GM18909 (cell line): ENCODE data around the gene DYNC2H1.
"Not testable (repeated sequence)": the region's sequence is repeated elsewhere in the genome, so short reads cannot be mapped to it uniquely, and the experiment has no call there.

Experiments used
- ATAC-seq: cut with Tn5 transposase; IDR thresholded peaks from one replicate; pipeline ENCODE4 v1.9.1; 2021; ENCODE audit warnings: mild to moderate bottlenecking; ENCODE audit not compliant: unreplicated experiment, poor library complexity

The DYNC2H1 gene

DNA sequence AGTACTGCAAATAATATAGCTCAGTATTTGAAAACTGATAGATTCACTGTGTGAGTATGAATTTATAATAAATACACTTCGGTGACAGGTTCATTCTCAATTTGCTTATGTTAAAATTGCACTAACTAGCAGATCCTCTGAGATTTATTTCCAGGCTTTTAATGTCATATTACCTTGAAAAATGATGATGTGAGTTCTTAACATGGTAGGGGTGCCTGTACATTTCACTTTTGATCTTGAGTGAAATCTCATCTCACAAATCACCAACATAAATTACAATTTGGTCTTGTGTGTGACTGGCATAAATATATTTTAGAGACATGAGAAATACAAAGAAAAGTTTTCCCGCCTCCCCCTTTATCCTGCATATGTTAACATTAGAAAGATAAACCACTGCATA lies 240.4 kb downstream of the DYNC2H1 start:
- ATAC-seq = no peak

- no peak for ATAC-seq
These were observed 245.4 kb downstream of the DYNC2H1 start for GRCh38 chr11:103354656-103355055.

- no peak for ATAC-seq
These were observed 249.0 kb downstream of the DYNC2H1 start for GRCh38 chr11:103358251-103358650.

- ATAC-seq = no peak
These were observed 250.0 kb downstream of the DYNC2H1 start for GRCh38 chr11:103359216-103359615.

DNA sequence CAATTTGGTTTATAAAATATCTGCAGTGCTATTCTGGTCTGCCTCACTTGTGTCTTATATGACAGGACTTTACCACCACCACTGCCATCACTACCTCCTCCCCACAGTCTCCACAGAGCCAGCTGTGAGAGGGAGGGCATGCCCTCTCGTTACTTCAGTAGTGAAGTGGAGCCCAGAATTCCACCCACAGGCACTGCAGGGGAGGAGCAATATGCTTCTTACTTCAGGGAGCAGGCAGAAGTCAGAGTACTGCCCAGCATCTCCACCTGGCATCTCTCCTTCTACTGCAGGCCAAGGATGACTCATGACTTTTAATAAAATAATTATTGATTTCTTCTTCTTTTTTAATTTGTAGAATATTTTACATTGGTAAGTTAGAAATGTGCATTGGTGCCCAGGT lies 255.5 kb downstream of the DYNC2H1 start:
- ATAC-seq = no peak

- no peak for ATAC-seq
These were observed 258.4 kb downstream of the DYNC2H1 start for GRCh38 chr11:103367650-103368049.

GRCh38 chr11:103368145-103368544 lies 258.9 kb downstream of the DYNC2H1 start:
- ATAC-seq = no peak

DNA sequence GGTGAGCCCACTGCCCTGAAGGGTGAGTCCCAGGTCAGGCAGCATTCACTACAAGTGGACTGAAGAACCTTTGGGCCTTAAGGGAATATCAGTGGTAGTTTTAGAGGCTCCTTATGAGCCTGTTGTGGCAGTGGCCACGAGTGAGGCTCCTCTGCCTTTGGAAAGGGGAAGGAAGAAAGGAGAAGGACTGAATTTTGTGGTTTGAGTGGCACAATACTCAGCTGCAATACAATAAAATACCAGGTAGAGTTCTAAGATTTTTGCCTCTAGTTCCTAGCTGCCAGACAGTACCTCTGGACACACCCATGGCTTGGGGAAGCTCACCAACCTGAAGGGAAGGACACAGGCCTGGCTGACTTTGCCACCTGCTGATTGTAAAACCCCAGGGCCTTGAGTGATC lies 260.9 kb downstream of the DYNC2H1 start:
- no peak for ATAC-seq

GRCh38 chr11:103372906-103373305 lies 263.7 kb downstream of the DYNC2H1 start:
- no peak for ATAC-seq

DNA sequence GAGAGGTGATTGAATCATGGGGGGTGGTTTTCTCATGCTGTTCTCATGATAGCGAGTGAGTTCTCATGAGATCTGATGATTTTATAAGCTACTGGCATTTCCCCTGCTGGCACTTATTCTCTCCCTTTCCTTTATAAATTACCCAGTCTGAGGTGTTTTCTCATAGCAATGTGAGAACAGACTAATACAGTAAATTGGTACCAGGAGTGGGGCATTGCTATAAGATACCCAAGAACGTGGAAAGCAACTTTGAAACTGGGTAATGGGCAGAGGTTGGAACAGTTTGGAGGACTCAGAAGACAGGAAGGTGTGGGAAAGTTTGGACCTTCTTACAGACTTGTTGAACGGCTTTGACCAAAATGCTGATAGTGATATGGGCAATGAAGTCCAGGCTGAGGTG lies 265.0 kb downstream of the DYNC2H1 start:
- ATAC-seq = not testable (repeated sequence)

GRCh38 chr11:103378931-103379330 lies 269.7 kb downstream of the DYNC2H1 start:
- no peak for ATAC-seq

DNA sequence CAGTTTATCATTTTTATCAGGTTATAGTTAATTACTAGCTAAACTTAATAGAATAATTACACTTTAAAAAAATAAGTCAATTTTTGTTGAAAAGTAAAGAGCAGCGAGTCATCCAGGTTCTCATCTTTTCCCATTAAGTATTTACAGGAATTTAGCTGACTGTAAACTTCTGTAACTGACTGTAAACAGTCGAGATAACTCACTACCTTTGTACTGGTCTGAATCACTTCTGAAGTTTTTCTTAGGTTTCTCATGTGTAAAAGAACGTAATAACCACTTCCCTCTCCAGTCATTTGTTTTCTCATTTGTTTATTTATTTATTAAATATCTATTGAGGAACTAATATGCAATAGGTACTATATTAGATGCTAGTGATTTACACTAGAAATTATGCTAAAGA lies 270.8 kb downstream of the DYNC2H1 start:
- ATAC-seq = no peak

DNA sequence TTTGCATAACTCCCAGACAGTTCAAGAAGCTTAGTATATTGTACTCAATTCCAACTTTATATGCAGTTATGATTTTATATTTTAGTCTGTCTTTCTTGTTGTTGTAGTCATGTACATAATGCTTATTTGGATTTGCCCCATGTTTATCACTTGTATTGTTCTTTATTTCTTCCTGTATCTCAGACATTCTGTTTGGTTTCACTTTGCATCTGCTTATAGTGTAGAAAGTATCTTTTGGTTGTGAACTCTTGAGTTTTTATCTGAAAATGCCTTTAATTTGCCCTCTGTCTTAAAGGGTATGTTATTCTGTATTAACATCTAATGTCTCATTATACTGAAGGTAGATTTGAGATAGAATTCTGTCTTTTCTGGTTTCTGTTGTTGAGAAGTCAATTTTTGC lies 275.4 kb downstream of the DYNC2H1 start:
- ATAC-seq = no peak

DNA sequence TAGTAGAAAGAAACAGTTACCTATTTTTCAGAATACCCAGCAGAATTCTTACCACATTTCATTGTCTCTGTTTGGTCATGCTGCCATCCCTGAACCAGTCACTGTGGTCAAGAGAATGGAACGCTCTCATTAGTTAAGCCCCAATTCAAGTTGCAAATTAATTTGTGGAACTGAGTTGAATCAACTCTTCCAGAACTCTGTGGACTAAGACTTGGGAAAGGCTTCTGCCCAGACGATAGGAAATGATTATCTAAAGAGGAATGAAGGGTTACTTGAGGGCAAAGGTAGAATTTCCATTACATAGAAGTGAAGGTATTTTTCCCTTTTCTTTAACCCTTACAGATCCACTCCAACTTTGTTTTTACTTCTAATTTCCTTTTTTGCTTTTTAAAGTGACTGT lies 286.4 kb downstream of the DYNC2H1 start:
- ATAC-seq = no peak

- ATAC-seq = no peak
These were observed 287.0 kb downstream of the DYNC2H1 start for GRCh38 chr11:103396237-103396636.

- ATAC-seq = no peak
These were observed 288.1 kb downstream of the DYNC2H1 start for GRCh38 chr11:103397369-103397768.

GRCh38 chr11:103398829-103399228 lies 289.6 kb downstream of the DYNC2H1 start:
- no peak for ATAC-seq

DNA sequence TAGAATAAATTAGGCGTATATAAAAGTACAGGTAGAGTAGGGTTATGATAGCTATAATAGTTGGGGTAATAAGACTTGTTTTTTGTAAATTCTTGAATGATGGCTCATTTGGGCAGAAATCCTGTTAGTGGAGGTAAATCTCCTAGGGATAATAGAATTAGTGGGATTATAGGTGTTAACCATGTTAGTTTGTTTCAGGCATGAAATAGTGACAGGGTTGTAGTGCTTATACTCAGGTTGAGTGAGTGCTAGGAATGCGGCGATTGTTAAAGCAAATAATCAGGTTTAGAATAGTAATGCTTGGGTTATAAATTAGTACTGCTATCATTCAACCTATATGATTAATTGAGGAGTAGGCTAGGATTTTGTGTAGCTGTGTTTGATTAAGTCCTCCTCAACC lies 297.1 kb downstream of the DYNC2H1 start:
- no peak for ATAC-seq

DNA sequence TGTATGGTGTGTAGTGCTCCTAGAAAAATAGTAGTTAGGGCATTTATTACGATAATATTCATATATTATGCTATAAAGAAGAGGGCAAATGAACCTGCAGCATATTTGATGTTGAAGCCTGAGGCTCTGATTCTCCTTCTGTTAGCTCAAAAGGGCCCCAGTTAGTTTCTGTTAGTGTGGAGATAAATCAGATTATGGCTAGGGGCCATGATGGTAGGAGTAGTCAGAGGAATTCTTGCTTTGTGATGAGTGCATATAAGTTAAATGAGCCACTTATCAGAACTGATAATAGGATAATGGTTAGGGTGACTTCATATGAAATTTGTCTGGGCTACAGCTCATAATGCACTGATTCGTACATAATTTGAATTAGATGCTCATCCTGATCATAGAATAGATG lies 298.4 kb downstream of the DYNC2H1 start:
- ATAC-seq = no peak

GRCh38 chr11:103413266-103413888 lies 304.2 kb downstream of the DYNC2H1 start:
- ATAC-seq = no peak

DNA sequence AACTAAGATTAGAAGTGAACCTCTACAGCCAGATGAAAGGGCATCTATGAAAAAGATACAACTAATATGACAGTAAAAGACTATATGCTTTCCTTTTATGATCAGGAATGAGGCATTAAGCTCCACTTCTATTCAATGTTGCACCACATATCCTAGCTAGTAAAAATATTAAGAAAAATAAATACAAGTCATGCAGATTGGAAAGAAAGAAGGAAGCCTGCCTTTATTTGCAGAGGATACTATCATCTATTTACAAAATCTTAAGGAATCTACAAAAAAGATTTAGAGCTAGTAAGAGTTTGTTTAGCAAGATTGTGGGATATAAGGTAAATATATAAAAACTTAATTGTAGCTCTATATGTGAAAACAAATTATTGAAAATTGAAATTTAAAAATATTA lies 308.8 kb downstream of the DYNC2H1 start:
- no peak for ATAC-seq

DNA sequence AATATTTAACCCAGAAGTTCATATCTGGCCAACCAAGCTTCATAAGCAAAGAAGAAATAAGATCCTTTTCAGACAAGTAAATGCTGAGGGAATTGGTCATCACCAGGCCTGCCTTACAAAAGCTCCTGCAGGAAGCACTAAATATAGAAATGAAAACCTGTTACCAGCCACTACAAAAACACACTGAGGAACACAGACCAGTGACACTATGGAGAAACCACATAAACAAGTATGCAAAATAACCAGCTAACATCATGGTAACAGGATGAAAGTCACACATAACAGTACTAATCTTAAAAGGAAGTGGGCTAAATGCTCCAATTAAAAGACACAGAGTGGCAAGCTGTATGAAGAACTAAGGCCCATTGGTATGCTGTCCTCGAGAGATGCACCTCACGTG lies 311.4 kb downstream of the DYNC2H1 start:
- no peak for ATAC-seq
